GM19463 (cell line): ENCODE data around the gene ZNF628.
"Not testable (repeated sequence)": the region's sequence is repeated elsewhere in the genome, so short reads cannot be mapped to it uniquely, and the experiment has no call there.

ENCODE experiments used
- ATAC-seq: cut with Tn5 transposase; IDR thresholded peaks from one replicate; pipeline ENCODE4 v1.9.1; 2021; ENCODE audit warnings: mild to moderate bottlenecking, moderate library complexity; ENCODE audit not compliant: unreplicated experiment

ZNF628 gene

DNA sequence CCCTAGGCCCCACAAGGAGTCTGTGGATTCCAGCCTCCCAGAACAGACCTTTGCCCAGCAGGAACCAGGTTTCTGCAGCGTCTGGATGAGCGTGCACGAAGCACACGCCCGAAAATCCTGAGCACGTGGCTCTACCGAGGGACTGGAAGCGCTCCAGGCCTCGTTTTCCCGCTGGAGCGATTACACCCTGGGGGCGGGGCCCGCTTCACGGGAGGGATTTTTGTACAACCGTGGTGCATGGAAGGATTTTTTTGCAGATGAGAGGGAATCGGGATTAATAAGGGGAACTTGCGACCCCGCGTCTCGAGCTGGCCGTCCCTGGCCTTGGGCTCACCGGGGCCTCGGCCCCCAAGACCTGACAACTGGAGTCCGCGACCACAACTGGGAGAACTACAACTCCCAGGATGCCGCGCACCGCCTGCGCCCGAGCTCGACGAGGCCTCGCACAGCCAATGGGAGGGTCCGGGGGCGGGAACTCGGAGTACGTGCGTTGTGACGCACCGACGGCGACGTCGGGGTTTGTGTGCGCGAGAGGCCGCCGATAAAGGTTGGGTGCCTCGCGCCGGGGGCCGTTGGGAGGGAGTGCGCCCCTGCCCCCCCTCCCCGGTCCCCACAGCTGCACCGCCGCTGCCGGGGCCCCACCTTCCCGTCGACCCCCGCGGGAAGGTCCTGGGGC is at the start of gene ZNF628:
Gene ZNF628 (plus strand): TSS at position 518 of the 676 bp plus-strand sequence. CDS start 3,294 bp downstream, outside the sequence.
- peak; percentile 92 for ATAC-seq

GRCh38 chr19:55431183-55431582 is 45.2 kb upstream of the ZNF628 start:
- ATAC-seq: no peak

DNA sequence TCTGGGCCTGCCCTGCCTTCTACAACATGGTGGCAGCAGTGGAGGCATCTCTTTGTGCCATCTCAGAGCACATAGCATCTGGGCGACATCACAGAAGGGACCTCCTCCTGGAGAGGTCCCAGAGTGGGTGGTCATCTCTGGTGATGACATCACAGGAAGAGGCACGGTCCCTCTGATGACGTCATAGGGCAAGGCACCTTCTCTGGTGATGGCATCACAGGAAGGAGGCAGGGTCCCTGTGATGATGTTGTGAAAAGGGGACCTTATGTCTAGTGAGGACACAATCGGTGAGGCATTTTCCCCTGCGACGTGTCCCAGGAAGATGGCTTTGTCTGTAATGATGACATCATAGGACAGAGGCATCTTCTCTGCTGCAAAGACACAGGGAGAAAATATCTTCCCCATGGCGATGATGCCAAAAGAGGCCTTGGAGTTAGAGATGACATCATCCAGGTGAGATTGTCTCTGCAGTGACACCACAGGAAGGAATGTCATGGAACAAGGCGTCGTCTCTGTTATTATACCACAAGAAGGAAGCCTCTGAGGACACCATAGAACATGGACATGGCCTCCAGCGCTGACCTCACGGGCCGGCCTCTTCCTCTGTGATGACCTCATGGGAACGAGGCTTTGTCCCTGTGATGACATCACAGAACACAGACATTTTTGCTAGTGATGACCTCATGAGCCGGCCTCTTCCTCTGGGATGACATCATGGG is 44.0 kb upstream of the ZNF628 start:
- ATAC-seq: no peak

DNA sequence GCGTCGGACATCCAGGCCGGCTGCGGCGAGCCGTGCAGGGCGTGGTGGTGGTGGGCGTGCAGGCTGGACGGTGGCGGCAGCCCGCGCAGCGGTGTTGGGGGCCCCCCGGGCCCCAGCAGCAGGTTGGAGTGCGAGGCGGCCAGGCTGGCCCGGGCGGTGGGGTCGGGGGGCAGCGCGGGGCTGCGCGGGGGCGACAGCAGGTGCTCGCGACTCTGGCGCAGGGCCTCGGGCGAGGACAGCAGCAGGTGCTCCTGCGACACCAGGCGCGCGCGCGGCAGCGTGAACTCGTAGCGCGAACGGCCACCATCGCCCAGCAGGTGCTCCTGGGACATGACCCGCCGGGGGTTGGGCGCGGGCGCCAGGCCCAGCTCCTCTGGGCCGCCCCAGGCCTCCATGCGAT is 43.1 kb upstream of the ZNF628 start:
- ATAC-seq: no peak

DNA sequence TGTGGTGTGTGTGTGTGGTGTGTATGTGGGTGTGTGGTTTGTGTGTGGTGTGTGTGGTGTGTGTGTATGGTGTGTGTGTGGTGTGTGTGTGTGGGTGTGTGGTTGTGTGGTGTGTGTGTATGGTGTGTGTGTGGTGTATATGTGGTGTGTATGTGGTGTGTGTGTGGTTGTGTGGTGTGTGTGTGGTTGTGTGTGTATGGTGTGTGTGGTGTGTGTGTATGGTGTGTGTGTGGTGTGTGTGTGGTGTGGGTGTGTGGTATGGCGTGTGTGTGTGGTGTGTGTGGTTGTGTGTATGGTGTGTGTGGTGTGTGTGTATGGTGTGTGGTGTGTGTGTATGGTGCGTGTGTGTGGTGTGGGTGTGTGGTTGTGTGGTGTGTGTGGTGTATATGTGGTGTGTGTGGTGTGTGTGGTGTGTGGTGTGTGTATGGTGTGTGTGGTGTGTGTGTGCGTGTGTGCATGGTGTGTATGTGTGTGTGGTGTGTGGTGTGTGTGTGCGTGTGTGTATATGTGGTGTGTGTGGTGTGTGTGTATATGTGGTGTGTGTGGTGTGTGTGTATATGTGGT is 42.0 kb upstream of the ZNF628 start:
- no peak for ATAC-seq

DNA sequence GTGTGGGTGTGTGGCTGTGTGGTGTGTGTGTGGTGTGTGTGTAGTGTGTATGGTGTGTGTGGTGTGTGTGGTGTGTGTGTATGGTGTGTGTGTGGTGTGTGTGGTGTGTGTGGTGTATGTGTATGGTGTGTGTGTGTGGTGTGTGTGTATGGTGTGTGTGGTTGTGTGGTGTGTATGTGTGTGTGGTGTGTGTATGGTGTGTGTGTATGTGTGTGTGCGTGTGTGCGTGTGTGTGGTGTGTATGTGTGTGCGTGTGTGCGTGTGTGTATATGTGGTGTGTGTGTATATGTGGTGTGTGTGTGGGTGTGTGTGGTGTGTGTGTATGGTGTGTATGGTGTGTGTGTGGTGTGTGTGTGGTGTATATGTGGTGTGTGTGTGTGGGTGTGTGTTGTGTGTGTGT is 41.4 kb upstream of the ZNF628 start:
- ATAC-seq: no peak

GRCh38 chr19:55436847-55437246 is 39.6 kb upstream of the ZNF628 start:
- no peak for ATAC-seq

DNA sequence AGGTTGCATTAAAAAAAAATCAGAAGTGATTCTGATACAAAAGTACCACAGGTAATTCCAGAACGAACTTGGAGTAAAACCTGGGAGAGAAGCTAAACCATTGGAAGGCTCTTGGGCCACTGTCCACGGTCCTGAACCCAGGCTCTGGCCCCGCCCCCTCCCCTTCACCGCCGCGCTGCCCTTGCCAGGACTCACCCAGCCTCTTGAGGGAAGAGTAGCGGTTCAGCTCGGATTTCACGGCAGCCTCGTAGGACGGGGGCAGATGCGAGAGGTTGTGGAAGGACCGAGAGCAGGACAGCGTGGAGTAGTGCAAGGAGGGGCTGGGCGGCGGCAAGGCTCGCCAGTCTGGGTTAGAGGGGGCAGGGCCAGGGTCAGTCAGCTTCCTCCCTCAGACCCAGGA is 39.0 kb upstream of the ZNF628 start:
- no peak for ATAC-seq

GRCh38 chr19:55439052-55439451 is 37.4 kb upstream of the ZNF628 start:
- ATAC-seq: no peak

GRCh38 chr19:55440411-55441105 is 35.9 kb upstream of the ZNF628 start:
- no peak for ATAC-seq

- no peak for ATAC-seq
Measured at GRCh38 chr19:55441319-55441691, 35.1 kb upstream of the ZNF628 start.

- no peak for ATAC-seq
Measured at GRCh38 chr19:55441692-55442321, 34.6 kb upstream of the ZNF628 start.

- no peak for ATAC-seq
Measured at GRCh38 chr19:55442372-55442961, 34.0 kb upstream of the ZNF628 start.

GRCh38 chr19:55443045-55443823 is 33.2 kb upstream of the ZNF628 start, which contains the start of gene SHISA7:
Gene SHISA7, minus strand, starts transcription at chr19:55443300. Its CDS starts 437 bp downstream, at chr19:55442863.
- no peak for ATAC-seq

GRCh38 chr19:55443824-55444480 is 32.5 kb upstream of the ZNF628 start:
- no peak for ATAC-seq

- ATAC-seq: no peak
Measured at GRCh38 chr19:55444646-55445045, 31.8 kb upstream of the ZNF628 start.

GRCh38 chr19:55446060-55446459 is 30.4 kb upstream of the ZNF628 start:
- ATAC-seq: no peak

GRCh38 chr19:55447421-55448174 is 28.8 kb upstream of the ZNF628 start:
- ATAC-seq: no peak

GRCh38 chr19:55448175-55448490 is 28.3 kb upstream of the ZNF628 start:
- not testable (repeated sequence) for ATAC-seq
